OCI-LY3 (cell line): ENCODE data around the gene ATP1A4.

Experiments
- H2AFZ ChIP-seq: fragments of 200-600, 300-600 bp; shearing (Covaris generic); 2 replicates; pipeline ENCODE4 v1.6.0; 2014; ENCODE audit warnings: antibody characterized with exemption, low read depth, low read length
- H3K27ac ChIP-seq: fragments of 200-600, 300-600 bp; sonication (generic); 2 replicates; pipeline ENCODE4 v1.5.1; 2014; ENCODE audit warnings: mild to moderate bottlenecking, low read length, moderate library complexity, mixed read lengths
- H3K27me3 ChIP-seq: fragments of 200-600, 300-600 bp; sonication (generic); 2 replicates; pipeline ENCODE4 v1.6.1; 2014; ENCODE audit warnings: low read depth, low read length, mixed read lengths
- H3K36me3 ChIP-seq: fragments of 200-600, 300-600 bp; sonication (generic); replicated peaks from 2 replicates; pipeline ENCODE3; 2014; ENCODE audit warnings: low read depth, low read length, mixed read lengths
- H3K4me1 ChIP-seq: fragments of 300-600, 200-600 bp; sonication (generic); 2 replicates; pipeline ENCODE4 v1.6.1; 2014; ENCODE audit warnings: low read length, mixed read lengths
- H3K4me2 ChIP-seq: fragments of 200-600, 300-600 bp; sonication (generic); 2 replicates; pipeline ENCODE4 v1.6.1; 2014; ENCODE audit warnings: low read length, mixed read lengths
- H3K4me3 ChIP-seq: fragments of 300-600, 200-600 bp; sonication (generic); 2 replicates; pipeline ENCODE4 v1.5.1; 2014; ENCODE audit warnings: antibody characterized with exemption, mild to moderate bottlenecking, low read length, moderate library complexity
- H3K79me2 ChIP-seq: fragments of 300-600, 200-600 bp; shearing (Covaris generic); 2 replicates; pipeline ENCODE4 v1.6.1; 2014; ENCODE audit warnings: mild to moderate bottlenecking, low read length, mixed read lengths
- H3K9ac ChIP-seq: fragments of 300-600, 200-600 bp; shearing (Covaris generic); 2 replicates; pipeline ENCODE4 v1.6.0; 2014; ENCODE audit warnings: mild to moderate bottlenecking, low read length, moderate library complexity
- H3K9me3 ChIP-seq: fragments of 200-600, 300-600 bp; shearing (Covaris generic); 2 replicates; pipeline ENCODE4 v1.6.1; 2014; ENCODE audit warnings: low read length, mixed read lengths; ENCODE audit not compliant: insufficient read depth
- H4K20me1 ChIP-seq: fragments of 200-600, 300-600 bp; sonication (generic); 2 replicates; pipeline ENCODE4 v1.6.1; 2016; ENCODE audit warnings: low read length, mixed read lengths; ENCODE audit not compliant: insufficient read depth
- EZH2phosphoT487 ChIP-seq: fragments of 200-600 bp; shearing (Covaris generic); IDR thresholded peaks from 2 replicates; pipeline ENCODE4 v1.6.1; 2018; ENCODE audit warnings: antibody characterized with exemption, mixed run types, low read depth
- TF ChIP-seq, protein P1 (sequence below): fragments of 200-600, 300-600 bp; sonication (generic); IDR thresholded peaks from 2 replicates; pipeline ENCODE4 v1.5.1; 2014; ENCODE audit warnings: antibody characterized with exemption, low read length, low read depth

ATP1A4 gene

DNA sequence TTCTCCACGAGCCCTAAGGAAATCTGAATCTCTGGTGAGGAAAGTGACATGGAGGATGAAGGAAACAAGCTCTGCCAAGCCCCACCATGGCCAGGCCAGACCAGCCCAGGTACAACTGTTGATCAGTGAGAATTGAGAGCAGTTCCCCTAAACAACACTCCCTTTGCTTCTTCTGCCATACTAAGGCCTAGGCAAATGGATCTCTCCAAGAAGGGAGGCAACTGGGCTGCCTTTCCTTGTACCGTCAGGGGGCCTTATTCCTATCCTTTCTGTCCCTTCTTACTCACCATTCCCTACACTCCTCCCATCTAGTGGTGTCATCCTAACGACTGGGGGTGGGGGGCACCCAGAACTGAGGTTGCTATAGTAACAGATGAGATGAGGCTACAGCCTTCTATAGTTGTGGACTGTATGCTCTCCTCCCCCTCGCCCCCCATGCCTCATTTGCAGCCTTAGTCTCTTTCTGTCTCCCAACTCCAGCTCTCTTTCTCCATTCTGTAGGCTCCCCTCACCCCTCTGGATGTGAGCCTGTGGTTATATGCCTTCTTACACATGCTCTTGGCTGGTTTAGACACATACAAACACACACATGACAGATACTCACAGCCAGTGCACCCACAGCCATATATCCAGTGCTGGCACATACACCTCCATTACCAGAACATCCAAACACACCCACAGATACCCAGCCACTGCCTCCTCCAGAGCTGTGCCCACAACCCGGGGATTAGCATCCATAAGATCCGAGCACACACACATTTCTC, 57.3 kb downstream of the ATP1A4 start:
- no peak for TF ChIP-seq EZH2phosphoT487
- TF ChIP-seq, protein P1, sequence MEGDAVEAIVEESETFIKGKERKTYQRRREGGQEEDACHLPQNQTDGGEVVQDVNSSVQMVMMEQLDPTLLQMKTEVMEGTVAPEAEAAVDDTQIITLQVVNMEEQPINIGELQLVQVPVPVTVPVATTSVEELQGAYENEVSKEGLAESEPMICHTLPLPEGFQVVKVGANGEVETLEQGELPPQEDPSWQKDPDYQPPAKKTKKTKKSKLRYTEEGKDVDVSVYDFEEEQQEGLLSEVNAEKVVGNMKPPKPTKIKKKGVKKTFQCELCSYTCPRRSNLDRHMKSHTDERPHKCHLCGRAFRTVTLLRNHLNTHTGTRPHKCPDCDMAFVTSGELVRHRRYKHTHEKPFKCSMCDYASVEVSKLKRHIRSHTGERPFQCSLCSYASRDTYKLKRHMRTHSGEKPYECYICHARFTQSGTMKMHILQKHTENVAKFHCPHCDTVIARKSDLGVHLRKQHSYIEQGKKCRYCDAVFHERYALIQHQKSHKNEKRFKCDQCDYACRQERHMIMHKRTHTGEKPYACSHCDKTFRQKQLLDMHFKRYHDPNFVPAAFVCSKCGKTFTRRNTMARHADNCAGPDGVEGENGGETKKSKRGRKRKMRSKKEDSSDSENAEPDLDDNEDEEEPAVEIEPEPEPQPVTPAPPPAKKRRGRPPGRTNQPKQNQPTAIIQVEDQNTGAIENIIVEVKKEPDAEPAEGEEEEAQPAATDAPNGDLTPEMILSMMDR, result no peak
- Histone ChIP-seq H3K79me2 (peaks cover 64% of the 10 kb centered on the region), H3K27ac (0 out of 2 replicates have a peak overlapping the region, but pooled peaks have one; percentile 96), H2AFZ (no peak overlapping the region), H3K4me2 (no peak overlapping the region), H3K9me3 (no peaks in the 10 kb centered on the region), H3K4me1 (peaks cover 53% of the 10 kb centered on the region), H3K4me3 (no peak overlapping the region), H4K20me1 (peaks cover 62% of the 10 kb centered on the region), H3K27me3 (no peaks in the 10 kb centered on the region), H3K9ac (no peak overlapping the region), H3K36me3 (peaks cover 70% of the 10 kb centered on the region)

DNA sequence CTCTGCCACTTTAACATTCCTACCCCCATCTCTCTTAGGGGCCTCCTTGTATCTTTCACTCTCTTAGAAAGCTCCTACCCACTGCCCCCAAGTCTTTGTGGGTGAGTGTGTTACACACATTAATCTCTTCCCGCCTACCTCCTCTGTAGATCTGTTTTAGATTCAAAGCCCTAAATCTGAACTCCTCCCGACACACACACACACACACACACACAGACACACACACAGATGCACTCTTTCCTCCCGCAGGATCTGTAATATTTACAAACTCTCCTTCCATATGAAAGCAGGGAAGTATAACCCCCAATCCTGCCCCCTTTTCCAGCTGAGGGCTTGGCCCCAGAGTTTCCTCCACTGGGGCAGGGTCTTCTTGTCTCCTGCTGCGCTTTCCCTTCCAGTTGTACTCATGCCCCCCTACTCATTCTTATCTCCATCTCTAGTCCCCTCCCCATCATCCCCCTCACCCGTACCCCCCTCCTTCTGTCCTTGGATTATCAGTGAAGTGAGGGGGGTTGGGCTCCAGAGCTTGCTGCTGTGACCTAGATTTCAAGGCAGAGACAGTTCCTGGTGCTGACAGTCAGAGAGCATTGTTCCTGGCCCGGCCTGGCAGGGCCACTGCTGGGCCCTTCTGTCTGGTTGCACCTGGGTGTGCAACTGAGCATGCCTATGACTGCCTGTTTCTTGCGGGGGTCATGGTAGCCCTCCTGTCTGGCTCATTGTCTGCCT, 58.1 kb downstream of the ATP1A4 start:
- Histone ChIP-seq H3K4me3 (no peak overlapping the region), H3K27ac (no peak overlapping the region; the same call in 1 of the 2 replicates), H3K36me3 (peaks cover 78% of the 10 kb centered on the region), H4K20me1 (peaks cover 62% of the 10 kb centered on the region), H3K79me2 (peaks cover 67% of the 10 kb centered on the region), H3K4me2 (no peak overlapping the region), H3K9ac (no peak overlapping the region), H3K27me3 (no peaks in the 10 kb centered on the region), H3K9me3 (no peaks in the 10 kb centered on the region), H2AFZ (no peak overlapping the region), H3K4me1 (peaks cover 46% of the 10 kb centered on the region)
- no peak for TF ChIP-seq EZH2phosphoT487
- TF ChIP-seq, protein P1, result no peak

DNA sequence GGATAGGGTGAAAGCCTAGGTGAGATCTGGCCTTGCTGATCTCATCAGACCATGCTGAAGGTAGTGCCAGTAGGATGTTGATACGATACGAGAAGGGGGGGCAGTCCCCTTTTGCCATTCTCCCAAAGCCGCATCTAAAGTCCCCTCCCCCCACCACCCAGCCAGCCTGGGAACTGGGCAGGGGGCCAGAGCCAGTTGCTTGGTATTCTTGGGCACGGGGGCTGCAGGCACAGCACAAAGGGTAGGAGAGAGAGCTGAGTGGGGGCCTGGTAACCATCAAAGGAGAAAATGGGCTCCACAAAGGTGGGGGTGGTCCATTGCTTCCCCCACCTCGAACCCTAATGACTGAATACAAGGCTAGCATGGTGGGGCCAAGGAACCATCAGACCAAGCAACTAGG, 59.2 kb downstream of the ATP1A4 start:
- Histone ChIP-seq H3K27me3 (no peaks in the 10 kb centered on the region), H3K4me1 (peaks cover 42% of the 10 kb centered on the region), H3K27ac (no peak overlapping the region), H3K36me3 (peaks cover 89% of the 10 kb centered on the region), H3K79me2 (peaks cover 63% of the 10 kb centered on the region), H3K9ac (no peak overlapping the region), H3K9me3 (no peaks in the 10 kb centered on the region), H3K4me2 (no peak overlapping the region), H2AFZ (no peak overlapping the region), H4K20me1 (peaks cover 62% of the 10 kb centered on the region), H3K4me3 (no peak overlapping the region)
- TF ChIP-seq, protein P1, result no peak
- TF ChIP-seq EZH2phosphoT487, result no peak

DNA sequence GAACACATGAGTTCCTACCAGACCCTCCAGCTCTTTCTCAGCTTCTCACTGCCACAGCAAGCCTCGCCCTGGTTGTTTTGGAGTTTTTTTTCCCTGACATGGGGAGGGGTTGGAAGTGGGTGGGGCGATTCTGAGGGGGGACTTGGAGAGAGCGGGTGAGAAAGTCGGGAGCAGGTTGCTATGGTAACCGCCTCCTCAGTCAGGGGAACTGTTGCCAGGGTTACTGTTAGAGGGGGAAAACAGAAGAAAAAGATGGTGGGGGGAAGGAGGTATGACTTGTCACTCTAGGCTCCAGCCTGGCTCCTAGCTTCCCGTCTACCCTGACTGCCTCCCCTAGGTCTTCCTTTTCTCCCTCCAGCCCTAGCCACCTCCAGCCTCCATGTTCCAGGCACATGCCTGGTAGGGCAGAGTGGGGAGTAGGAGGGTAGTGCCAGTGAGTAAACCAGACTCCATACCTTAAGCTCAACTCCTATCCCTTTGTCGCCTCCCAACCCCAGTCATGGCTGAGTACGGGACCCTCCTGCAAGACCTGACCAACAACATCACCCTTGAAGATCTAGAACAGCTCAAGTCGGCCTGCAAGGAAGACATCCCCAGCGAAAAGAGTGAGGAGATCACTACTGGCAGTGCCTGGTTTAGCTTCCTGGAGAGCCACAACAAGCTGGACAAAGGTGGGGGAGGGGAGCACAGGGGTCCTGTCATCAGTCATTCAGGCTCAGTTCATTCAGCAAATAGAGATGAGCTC, 59.8 kb downstream of the ATP1A4 start:
- TF ChIP-seq EZH2phosphoT487, result no peak
- TF ChIP-seq, protein P1, result no peak
- no peak overlapping the region for H3K27ac ChIP-seq
- H4K20me1 ChIP-seq, result peaks cover 60% of the 10 kb centered on the region
- no peaks in the 10 kb centered on the region for H3K9me3 ChIP-seq
- no peak overlapping the region for H3K4me3 ChIP-seq
- no peak overlapping the region for H3K4me2 ChIP-seq
- H3K36me3 ChIP-seq, result peaks cover 89% of the 10 kb centered on the region
- H3K4me1 ChIP-seq, result peaks cover 39% of the 10 kb centered on the region
- peaks cover 57% of the 10 kb centered on the region for H3K79me2 ChIP-seq
- no peak overlapping the region for H2AFZ ChIP-seq
- H3K9ac ChIP-seq, result no peak overlapping the region
- no peaks in the 10 kb centered on the region for H3K27me3 ChIP-seq
